Natural killer cell treated with Interleukin-12 subunit alpha and Interleukin-12 subunit beta and Interleukin-15 and Interleukin-18, amount 100 ng/mL, for 72 hours (primary cell): ENCODE data around the gene IFT81. TPM values are rescaled to one million over a fixed set of nuclear protein-coding genes. Genes with fewer than 3 reads are reported as not detected.
A peak's percentile ranks its signal among the peaks of the same experiment; 100 is the strongest.

ENCODE experiments used
- ATAC-seq, 2 donors: fragments of 150-1000 bp; cut with Tn5 transposase in 1 of 2; sonication (Bioruptor Pico), chemical (Tn5 transposase) in 1 of 2; 2 replicates each; pipeline ENCODE4 v1.10.0; 2021
- DNase-seq: peaks from one replicate; pipeline ENCODE4 v3.0.0; 2022; ENCODE audit warnings: low spot score
- H3K27ac Mint-ChIP-seq, 2 donors: 1 replicate in 1 of 2; 2 replicates in 1 of 2; pipeline ENCODE4 v1.8.0; 2022; ENCODE audit warnings: mixed read lengths in 2 of 2, mild to moderate bottlenecking in 1 of 2, moderate library complexity in 1 of 2
- H3K27me3 Mint-ChIP-seq, 2 donors: 1 replicate in 1 of 2; 2 replicates in 1 of 2; pipeline ENCODE4 v1.8.0; 2022; ENCODE audit warnings: mixed read lengths in 2 of 2
- H3K36me3 Mint-ChIP-seq: one replicate; pipeline ENCODE4 v1.8.0; 2022; ENCODE audit warnings: mixed read lengths
- H3K4me1 Mint-ChIP-seq, 2 donors: 1 replicate in 1 of 2; 2 replicates in 1 of 2; pipeline ENCODE4 v1.8.0; 2022; ENCODE audit warnings: low read depth in 2 of 2, mixed read lengths in 2 of 2, mild to moderate bottlenecking in 1 of 2
- H3K4me3 Mint-ChIP-seq: one replicate; pipeline ENCODE4 v1.8.0; 2022; ENCODE audit warnings: mixed read lengths
- H3K9me3 Mint-ChIP-seq: 2 replicates; pipeline ENCODE4 v1.8.0; 2022; ENCODE audit warnings: mixed read lengths
- total RNA-seq, 2 donors: library from RNA; stranded (reverse); gene quantifications; one replicate each; pipeline ENCODE4 v1.2.3, GENCODE V29; 2022

The IFT81 gene
- total RNA-seq, 2 donors from 2014 or later = 2.3 to 3.5 TPM

GRCh38 chr12:110100315-110100970 lies 23.7 kb upstream of the IFT81 start:
- H3K27ac Mint-ChIP-seq = peak overlapping the region in 1 of 2 donors; percentile 20
- no peaks in the 10 kb centered on the region for H3K27me3 Mint-ChIP-seq
- H3K36me3 Mint-ChIP-seq = no peaks in the 10 kb centered on the region
- no peaks in the 10 kb centered on the region for H3K9me3 Mint-ChIP-seq
- DNase-seq (peak; percentile 79), ATAC-seq (peak; percentile 68 to 74)
- no peak overlapping the region for H3K4me3 Mint-ChIP-seq
- peaks cover 4 to 5% of the 10 kb centered on the region in 2 donors for H3K4me1 Mint-ChIP-seq

GRCh38 chr12:110102255-110102654 lies 21.9 kb upstream of the IFT81 start:
- H3K27ac Mint-ChIP-seq = no peak overlapping the region
- no peak overlapping the region for H3K4me3 Mint-ChIP-seq
- peak; percentile 76 to 85 for ATAC-seq
- no peaks in the 10 kb centered on the region for H3K27me3 Mint-ChIP-seq
- DNase-seq = no peak
- H3K36me3 Mint-ChIP-seq = no peaks in the 10 kb centered on the region
- H3K9me3 Mint-ChIP-seq = no peaks in the 10 kb centered on the region
- peaks cover 4 to 5% of the 10 kb centered on the region in 2 donors for H3K4me1 Mint-ChIP-seq

- peaks cover 4 to 5% of the 10 kb centered on the region in 2 donors for H3K4me1 Mint-ChIP-seq
- H3K27me3 Mint-ChIP-seq = peaks cover 0 to 6% of the 10 kb centered on the region in 2 donors
- H3K9me3 Mint-ChIP-seq = no peaks in the 10 kb centered on the region
- ATAC-seq (no peak), DNase-seq (no peak)
- no peak overlapping the region for H3K4me3 Mint-ChIP-seq
- H3K36me3 Mint-ChIP-seq = no peaks in the 10 kb centered on the region
- H3K27ac Mint-ChIP-seq = no peak overlapping the region
Measured at GRCh38 chr12:110104188-110105094, 19.7 kb upstream of the IFT81 start.

GRCh38 chr12:110105159-110105558 lies 19.0 kb upstream of the IFT81 start:
- H3K4me1 Mint-ChIP-seq = peaks cover 3 to 4% of the 10 kb centered on the region in 2 donors
- ATAC-seq = no peak
- DNase-seq = no peak
- H3K27ac Mint-ChIP-seq = no peak overlapping the region
- H3K27me3 Mint-ChIP-seq = peaks cover 0 to 7% of the 10 kb centered on the region in 2 donors
- H3K36me3 Mint-ChIP-seq = no peaks in the 10 kb centered on the region
- H3K9me3 Mint-ChIP-seq = no peaks in the 10 kb centered on the region
- no peak overlapping the region for H3K4me3 Mint-ChIP-seq

- Mint-ChIP-seq H3K27ac (no peak overlapping the region), H3K27me3 (peaks cover 0 to 7% of the 10 kb centered on the region in 2 donors), H3K4me3 (no peak overlapping the region), H3K4me1 (no peaks in the 10 kb centered on the region), H3K9me3 (no peaks in the 10 kb centered on the region), H3K36me3 (no peaks in the 10 kb centered on the region)
- no peak for ATAC-seq
- no peak for DNase-seq
Measured at GRCh38 chr12:110105986-110106385, 18.2 kb upstream of the IFT81 start.

GRCh38 chr12:110107369-110108281 lies 16.5 kb upstream of the IFT81 start:
- Mint-ChIP-seq H3K36me3 (no peaks in the 10 kb centered on the region), H3K9me3 (no peaks in the 10 kb centered on the region), H3K4me1 (no peaks in the 10 kb centered on the region), H3K27ac (no peak overlapping the region), H3K4me3 (no peak overlapping the region), H3K27me3 (peaks cover 0 to 7% of the 10 kb centered on the region in 2 donors)
- no peak for ATAC-seq
- no peak for DNase-seq

GRCh38 chr12:110108309-110109036 lies 15.7 kb upstream of the IFT81 start:
- Mint-ChIP-seq H3K27me3 (peaks cover 0 to 7% of the 10 kb centered on the region in 2 donors), H3K4me3 (no peak overlapping the region), H3K36me3 (no peaks in the 10 kb centered on the region), H3K9me3 (no peaks in the 10 kb centered on the region), H3K4me1 (no peaks in the 10 kb centered on the region), H3K27ac (no peak overlapping the region)
- no peak for ATAC-seq
- no peak for DNase-seq

- H3K27ac Mint-ChIP-seq = no peak overlapping the region
- no peaks in the 10 kb centered on the region for H3K9me3 Mint-ChIP-seq
- ATAC-seq = no peak
- H3K27me3 Mint-ChIP-seq = peaks cover 0 to 7% of the 10 kb centered on the region in 2 donors
- H3K36me3 Mint-ChIP-seq = no peaks in the 10 kb centered on the region
- no peaks in the 10 kb centered on the region for H3K4me1 Mint-ChIP-seq
- H3K4me3 Mint-ChIP-seq = no peak overlapping the region
- DNase-seq = no peak
Measured at GRCh38 chr12:110109037-110109836, 14.9 kb upstream of the IFT81 start.

GRCh38 chr12:110109837-110110535 lies 14.2 kb upstream of the IFT81 start:
- no peaks in the 10 kb centered on the region for H3K9me3 Mint-ChIP-seq
- H3K36me3 Mint-ChIP-seq = no peaks in the 10 kb centered on the region
- no peak overlapping the region for H3K4me3 Mint-ChIP-seq
- no peaks in the 10 kb centered on the region for H3K4me1 Mint-ChIP-seq
- no peak overlapping the region for H3K27ac Mint-ChIP-seq
- DNase-seq (no peak), ATAC-seq (no peak)
- peaks cover 0 to 7% of the 10 kb centered on the region in 2 donors for H3K27me3 Mint-ChIP-seq

- ATAC-seq (no peak), DNase-seq (no peak)
- H3K27me3 Mint-ChIP-seq = peaks cover 6 to 7% of the 10 kb centered on the region in 2 donors
- no peaks in the 10 kb centered on the region for H3K36me3 Mint-ChIP-seq
- no peak overlapping the region for H3K4me3 Mint-ChIP-seq
- no peak overlapping the region for H3K27ac Mint-ChIP-seq
- no peaks in the 10 kb centered on the region for H3K4me1 Mint-ChIP-seq
- H3K9me3 Mint-ChIP-seq = no peaks in the 10 kb centered on the region
Measured at GRCh38 chr12:110111476-110112334, 12.5 kb upstream of the IFT81 start.

GRCh38 chr12:110112335-110112660 lies 11.9 kb upstream of the IFT81 start:
- no peaks in the 10 kb centered on the region for H3K4me1 Mint-ChIP-seq
- ATAC-seq (no peak), DNase-seq (no peak)
- H3K4me3 Mint-ChIP-seq = no peak overlapping the region
- H3K27me3 Mint-ChIP-seq = peaks cover 7 to 8% of the 10 kb centered on the region in 2 donors
- H3K27ac Mint-ChIP-seq = no peak overlapping the region
- no peaks in the 10 kb centered on the region for H3K36me3 Mint-ChIP-seq
- H3K9me3 Mint-ChIP-seq = no peaks in the 10 kb centered on the region
